G401.6 (cell line): ENCODE data around the gene CRADD.
"Not testable (repeated sequence)": the region's sequence is repeated elsewhere in the genome, so short reads cannot be mapped to it uniquely, and the experiment has no call there.

Experiments
- FAIRE-seq: peaks from 2 replicates; lab custom pipeline; 2012; peaks lifted over from hg19 to GRCh38; lab: Jason Lieb, UNC

CRADD gene

GRCh38 chr12:93844164-93844784, 167.1 kb downstream of the CRADD start:
- FAIRE-seq, result no peak

DNA sequence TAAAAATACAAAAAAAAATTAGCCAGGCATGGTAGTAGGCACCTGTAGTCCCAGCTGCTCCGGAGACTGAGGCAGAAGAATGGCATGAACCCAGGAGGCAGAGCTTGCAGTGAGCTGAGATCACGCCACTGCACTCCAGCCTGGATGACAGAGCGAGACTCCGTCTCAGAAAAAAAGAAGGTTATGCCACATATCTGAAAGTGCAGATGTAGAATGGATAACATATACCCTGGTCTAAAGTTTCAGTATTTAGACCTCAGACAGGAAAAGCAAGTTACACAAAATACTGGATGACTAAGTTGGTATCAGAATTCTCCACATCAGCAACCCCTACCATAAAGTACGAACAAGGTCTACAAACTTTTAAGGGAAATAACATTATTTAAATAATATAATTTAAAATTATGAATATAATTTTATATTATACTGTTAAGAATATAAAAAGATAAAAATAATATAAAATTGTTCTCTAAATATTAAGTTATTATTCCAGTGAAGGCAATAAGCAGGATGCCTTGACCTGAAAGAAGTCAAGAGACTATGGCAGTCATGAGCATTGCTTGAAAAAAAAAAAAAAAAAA, 169.9 kb downstream of the CRADD start:
- no peak for FAIRE-seq

GRCh38 chr12:93847517-93848474, 170.6 kb downstream of the CRADD start:
- no peak for FAIRE-seq

GRCh38 chr12:93848523-93849101, 171.4 kb downstream of the CRADD start:
- no peak for FAIRE-seq

GRCh38 chr12:93849946-93850345, 172.8 kb downstream of the CRADD start:
- no peak for FAIRE-seq

DNA sequence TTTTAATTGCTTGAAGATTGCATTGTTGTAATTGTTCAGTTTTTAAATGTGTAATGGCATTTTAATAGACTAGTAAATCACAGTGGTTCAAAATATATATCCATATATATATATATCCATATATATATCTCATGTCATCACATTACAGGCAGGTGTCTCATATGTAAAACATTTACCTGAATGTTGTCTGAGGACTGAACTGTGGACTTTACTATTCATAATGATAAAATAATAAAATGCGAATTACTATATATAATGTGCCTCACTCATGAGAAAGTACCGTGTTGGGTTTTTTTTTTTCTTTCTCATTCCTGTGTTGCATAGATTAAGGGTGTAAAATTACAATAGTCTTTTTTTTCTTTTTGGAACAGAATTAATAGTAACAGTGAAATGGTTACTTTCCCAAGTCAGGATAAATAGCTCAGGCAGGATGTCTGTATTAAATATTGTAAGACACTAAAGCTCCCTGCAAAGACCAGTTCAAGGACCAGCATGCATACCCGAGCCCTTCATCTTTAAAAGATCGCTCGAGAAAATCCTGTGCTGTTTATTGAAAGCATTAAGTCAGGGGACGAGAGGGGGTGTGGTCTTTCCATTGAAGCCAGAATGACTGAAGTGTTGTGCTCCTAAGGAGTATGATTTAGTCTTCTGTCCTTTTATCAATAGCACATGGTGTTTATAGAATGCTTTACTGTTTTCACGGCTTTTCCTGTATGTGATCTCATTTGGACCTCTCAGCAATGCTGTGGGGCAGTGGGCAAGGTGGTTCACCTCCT, 173.5 kb downstream of the CRADD start:
- no peak for FAIRE-seq

- no peak for FAIRE-seq
Observed at GRCh38 chr12:93851257-93851671, 174.1 kb downstream of the CRADD start.

GRCh38 chr12:93852173-93852591, 175.0 kb downstream of the CRADD start:
- no peak for FAIRE-seq

GRCh38 chr12:93853698-93854478, 176.7 kb downstream of the CRADD start:
- FAIRE-seq, result no peak

GRCh38 chr12:93855261-93855660, 178.1 kb downstream of the CRADD start:
- FAIRE-seq, result no peak

GRCh38 chr12:93856611-93857010, 179.4 kb downstream of the CRADD start:
- FAIRE-seq, result no peak

- no peak for FAIRE-seq
Observed at GRCh38 chr12:93857279-93857938, 180.2 kb downstream of the CRADD start.

- FAIRE-seq, result no peak
Observed at GRCh38 chr12:93857991-93858447, 180.8 kb downstream of the CRADD start.

DNA sequence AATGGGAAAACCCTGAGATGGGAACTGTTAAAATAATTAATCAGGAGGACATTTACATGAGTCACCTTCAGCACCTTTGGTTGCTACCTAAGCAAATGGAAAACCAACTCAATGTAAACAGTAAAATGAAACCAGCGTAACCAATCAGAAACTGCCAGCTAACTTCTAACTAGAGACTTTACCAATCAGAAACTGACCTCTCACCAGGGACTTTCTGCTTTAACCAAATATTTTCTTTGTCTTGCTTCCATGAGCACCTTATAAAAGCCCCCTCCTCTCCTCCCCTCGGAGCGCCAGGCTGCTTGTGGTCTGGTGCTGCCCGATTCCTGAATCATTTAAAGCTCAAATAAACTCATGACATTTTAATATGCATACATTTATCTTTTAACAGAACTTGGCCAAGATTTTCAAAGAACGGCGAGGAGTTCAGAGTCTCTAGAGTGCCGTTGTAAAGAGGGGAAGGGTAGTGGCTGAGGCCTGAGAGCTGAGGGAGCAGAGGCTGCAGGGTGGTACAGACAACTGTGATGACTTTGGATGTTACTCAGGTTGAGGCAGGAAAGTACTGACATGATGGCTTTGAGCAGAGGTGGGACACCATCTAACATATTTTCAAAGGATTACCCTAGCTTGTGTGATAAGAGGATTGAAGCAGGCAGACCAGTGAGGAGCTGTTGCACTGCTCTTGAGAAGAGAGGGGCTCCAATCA, 183.6 kb downstream of the CRADD start:
- FAIRE-seq, result no peak

- no peak for FAIRE-seq
Observed at GRCh38 chr12:93862424-93862823, 185.2 kb downstream of the CRADD start.

- no peak for FAIRE-seq
Observed at GRCh38 chr12:93865751-93866150, 188.6 kb downstream of the CRADD start.

DNA sequence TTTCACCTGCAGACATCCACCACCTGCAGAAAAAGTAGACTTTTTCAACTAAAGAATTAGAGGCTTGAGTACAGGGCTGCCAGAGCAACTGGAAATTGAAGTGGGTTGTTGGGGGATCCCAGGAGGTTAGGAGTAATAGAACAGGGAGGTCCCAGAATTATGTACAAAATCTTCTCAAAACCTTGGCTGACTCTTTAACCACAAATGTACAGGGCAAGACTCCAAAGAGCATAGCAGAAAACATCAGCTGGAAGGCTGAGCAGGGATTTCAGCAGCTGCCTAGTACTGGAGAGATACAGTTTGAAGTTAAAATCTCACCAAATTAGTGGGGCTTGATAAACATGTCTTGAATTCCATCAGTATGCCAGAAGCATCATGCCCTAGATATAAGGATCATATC, 191.6 kb downstream of the CRADD start:
- no peak for FAIRE-seq

DNA sequence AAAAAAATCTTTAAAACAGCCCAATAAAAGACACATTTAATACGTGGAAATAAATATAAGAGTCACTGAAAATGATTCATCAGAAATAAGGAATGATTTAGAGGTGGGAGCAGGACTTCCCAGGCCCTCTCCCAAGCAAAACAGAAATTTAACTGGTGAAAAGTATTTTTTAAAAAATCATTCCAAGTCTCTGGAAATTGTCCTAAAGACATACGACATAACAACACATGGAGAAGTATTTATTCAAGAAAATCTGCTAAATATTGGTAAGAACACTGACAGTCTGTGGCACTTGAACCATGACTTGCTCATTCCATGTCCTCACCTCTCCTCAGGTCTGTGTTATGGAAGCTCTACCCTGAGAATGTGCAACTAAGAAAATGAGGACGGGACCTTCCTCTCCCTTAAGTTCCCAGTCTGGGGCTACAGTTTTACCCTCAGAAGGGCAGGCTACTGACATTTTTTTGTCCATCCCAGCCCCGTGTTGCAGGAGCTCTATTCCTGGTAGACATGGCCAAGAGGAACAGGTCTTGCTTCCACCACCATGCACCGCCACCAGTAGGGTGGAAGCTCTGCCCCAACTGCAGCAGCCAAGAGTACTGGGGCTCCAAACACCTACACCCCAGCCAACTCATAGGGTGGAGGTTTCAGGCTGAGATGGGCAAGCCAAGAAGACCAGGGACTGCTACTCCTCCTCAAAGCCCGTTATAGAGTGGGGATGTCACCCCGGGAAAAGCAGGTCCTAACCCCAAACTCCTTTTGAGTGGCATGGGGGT, 193.0 kb downstream of the CRADD start:
- FAIRE-seq, result no peak

DNA sequence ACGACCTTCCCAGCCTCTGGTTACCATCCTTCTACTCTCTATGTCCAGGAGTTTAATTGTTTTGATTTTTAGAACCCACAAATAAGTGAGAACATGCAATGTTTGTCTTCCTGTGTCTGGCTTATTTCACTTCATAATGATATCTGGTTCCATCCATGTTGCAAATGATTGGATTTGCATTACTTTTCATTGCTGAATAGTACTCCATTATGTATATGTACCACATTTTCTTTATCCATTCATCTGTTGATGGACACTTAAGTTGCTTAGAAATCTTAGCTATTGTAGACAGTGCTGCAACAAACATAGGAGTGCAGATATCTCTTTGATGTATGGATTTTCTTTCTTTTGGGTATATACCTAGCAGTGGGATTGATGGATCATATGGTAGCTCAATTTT, 194.4 kb downstream of the CRADD start:
- FAIRE-seq, result not testable (repeated sequence)
